ENCODE data around the gene GNAL. TPM values are rescaled to one million over a fixed set of nuclear protein-coding genes. Genes with fewer than 3 reads are reported as not detected.

The GNAL gene
- total and polyA plus RNA-seq, 11 donors, result 0.76 to 5.9 (median 1.6) TPM

DNA sequence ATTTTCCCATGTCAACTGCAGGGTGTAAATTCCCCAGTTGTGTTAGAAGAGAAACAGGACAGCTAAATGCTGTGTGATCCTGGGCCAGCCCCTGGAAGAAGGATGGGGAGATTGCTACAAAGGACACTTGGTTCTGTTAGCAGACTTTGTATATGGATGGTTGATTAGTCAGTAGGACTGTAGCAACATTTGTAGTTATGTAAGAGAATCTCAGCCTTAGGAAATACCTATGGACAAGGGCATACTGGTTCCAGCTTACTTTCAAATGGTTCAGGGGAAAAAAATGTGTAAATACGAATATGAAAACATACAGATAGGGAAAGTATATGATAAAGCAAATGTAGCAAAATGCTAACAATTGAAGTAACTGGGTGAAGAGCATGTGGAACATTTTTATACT, 47.6 kb downstream of the GNAL start:
- intact Hi-C loops (cut with DNase I), result loop anchor here in 6 of 10 donors (5.0 to 10.0 kb wide), 6 partner anchors 108 to 501 kb away; partner anchors contain the start of gene CHMP1B (in 1 of the 6)
- 70 to 78% (median 77%) methylated on average over 1 of the region's 1 CpG for WGBS, 4 donors
- H3K4me1 ChIP-seq, result peaks cover 0 to 4% (median 0%) of the 10 kb centered on the region in 12 donors

GRCh38 chr18:11739893-11740292, 50.8 kb downstream of the GNAL start:
- no peak for TF ChIP-seq POLR2A (IDR thresholded peaks at IDR 0.05)
- TF ChIP-seq, protein P1, sequence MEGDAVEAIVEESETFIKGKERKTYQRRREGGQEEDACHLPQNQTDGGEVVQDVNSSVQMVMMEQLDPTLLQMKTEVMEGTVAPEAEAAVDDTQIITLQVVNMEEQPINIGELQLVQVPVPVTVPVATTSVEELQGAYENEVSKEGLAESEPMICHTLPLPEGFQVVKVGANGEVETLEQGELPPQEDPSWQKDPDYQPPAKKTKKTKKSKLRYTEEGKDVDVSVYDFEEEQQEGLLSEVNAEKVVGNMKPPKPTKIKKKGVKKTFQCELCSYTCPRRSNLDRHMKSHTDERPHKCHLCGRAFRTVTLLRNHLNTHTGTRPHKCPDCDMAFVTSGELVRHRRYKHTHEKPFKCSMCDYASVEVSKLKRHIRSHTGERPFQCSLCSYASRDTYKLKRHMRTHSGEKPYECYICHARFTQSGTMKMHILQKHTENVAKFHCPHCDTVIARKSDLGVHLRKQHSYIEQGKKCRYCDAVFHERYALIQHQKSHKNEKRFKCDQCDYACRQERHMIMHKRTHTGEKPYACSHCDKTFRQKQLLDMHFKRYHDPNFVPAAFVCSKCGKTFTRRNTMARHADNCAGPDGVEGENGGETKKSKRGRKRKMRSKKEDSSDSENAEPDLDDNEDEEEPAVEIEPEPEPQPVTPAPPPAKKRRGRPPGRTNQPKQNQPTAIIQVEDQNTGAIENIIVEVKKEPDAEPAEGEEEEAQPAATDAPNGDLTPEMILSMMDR (IDR thresholded peaks at IDR 0.05), result no peak
- Histone ChIP-seq H3K9me3 (no peaks in the 10 kb centered on the region), H3K27me3 (peaks cover 0 to 11% (median 2%) of the 10 kb centered on the region in 9 donors), H3K36me3 (no peaks in the 10 kb centered on the region), H3K27ac (no peak overlapping the region), H3K4me1 (peaks cover 0 to 3% (median 0%) of the 10 kb centered on the region in 12 donors), H3K4me3 (no peak overlapping the region)
- DNase-seq (no peak), ATAC-seq (peak in 1 of 4 donors; percentile 50)
- WGBS, 4 donors, result 43 to 55% (median 48%) methylated on average over 7 of the region's 7 CpGs
- intact Hi-C loops (cut with DNase I), result loop anchor here in 6 of 10 donors (2.0 to 10.0 kb wide), 7 partner anchors 105 to 497 kb away; partner anchors contain the start of gene CHMP1B (in 1 of the 6)

More for the DNA sequence above, 47.6 kb downstream of the GNAL start:
- ATAC-seq (no peak), DNase-seq (no peak)
- H3K27ac ChIP-seq, result no peak overlapping the region
- H3K9me3 ChIP-seq, result no peaks in the 10 kb centered on the region
- H3K36me3 ChIP-seq, result no peaks in the 10 kb centered on the region
- H3K4me3 ChIP-seq, result no peak overlapping the region
- peaks cover 0 to 26% (median 0%) of the 10 kb centered on the region in 9 donors for H3K27me3 ChIP-seq
- TF ChIP-seq, protein P1 (IDR thresholded peaks at IDR 0.05), result no peak
- TF ChIP-seq POLR2A (IDR thresholded peaks at IDR 0.05), result no peak

- ATAC-seq, result no peak
- intact Hi-C loops (cut with DNase I), result no loop called here
- WGBS, 4 donors, result 75 to 88% (median 86%) methylated on average over 2 of the region's 2 CpGs
Observed at GRCh38 chr18:11740461-11740860, 51.4 kb downstream of the GNAL start.

GRCh38 chr18:11741505-11742145, 52.6 kb downstream of the GNAL start:
- H3K9me3 ChIP-seq, result no peaks in the 10 kb centered on the region
- H3K36me3 ChIP-seq, result no peaks in the 10 kb centered on the region
- no peak for DNase-seq
- whole genome bisulfite sequencing, 4 donors, result 76 to 82% (median 80%) methylated on average over 5 of the region's 5 CpGs
- H3K4me1 ChIP-seq, result peaks cover 0 to 3% (median 0%) of the 10 kb centered on the region in 12 donors
- H3K27ac ChIP-seq, result no peak overlapping the region
- no peak for ATAC-seq
- no peak overlapping the region for H3K4me3 ChIP-seq
- TF ChIP-seq, protein P1 (IDR thresholded peaks at IDR 0.05), result peak in 9 of 12 donors; percentile 13 to 49 (median 28)
- TF ChIP-seq POLR2A (IDR thresholded peaks at IDR 0.05), result no peak
- intact Hi-C loops (cut with DNase I), result no loop called here
- H3K27me3 ChIP-seq, result peaks cover 0 to 15% (median 3%) of the 10 kb centered on the region in 9 donors

More at GRCh38 chr18:11740461-11740860, 51.4 kb downstream of the GNAL start:
- Histone ChIP-seq H3K27ac (no peak overlapping the region), H3K27me3 (peaks cover 0 to 11% (median 3%) of the 10 kb centered on the region in 9 donors), H3K9me3 (no peaks in the 10 kb centered on the region), H3K36me3 (no peaks in the 10 kb centered on the region), H3K4me1 (peaks cover 0 to 3% (median 0%) of the 10 kb centered on the region in 12 donors), H3K4me3 (no peak overlapping the region)
- no peak for TF ChIP-seq POLR2A (IDR thresholded peaks at IDR 0.05)
- TF ChIP-seq, protein P1 (IDR thresholded peaks at IDR 0.05), result no peak
- no peak for DNase-seq

All from heart left ventricle (tissue), 16 donors.